ENCODE results near the gene CHD1.

The CHD1 gene

GRCh38 chr5:98843481-98843880, 85.3 kb downstream of the CHD1 start:
- TF ChIP-seq CTCF (conservative IDR thresholded peaks at IDR 0.05; ENCODE audit: low read length) = no peak
- TF ChIP-seq EZH2phosphoT487 (IDR thresholded peaks at IDR 0.05; ENCODE audit: borderline replicate concordance) = no peak
- no peaks in the 10 kb centered on the region for H3K4me1 ChIP-seq (ENCODE audit: insufficient read depth, low read length, poor library complexity, severe bottlenecking)
- no peaks in the 10 kb centered on the region for H4K20me1 ChIP-seq (ENCODE audit: insufficient read depth, low read length, poor library complexity, severe bottlenecking)
- H3K36me3 ChIP-seq (ENCODE audit: insufficient read depth, low read length) = no peaks in the 10 kb centered on the region
- no peaks in the 10 kb centered on the region for H3F3A ChIP-seq (ENCODE audit: low read depth)
- H3K9ac ChIP-seq (ENCODE audit: low read depth, low read length, poor library complexity, severe bottlenecking) = no peak overlapping the region
- H3K9me3 ChIP-seq (ENCODE audit: insufficient read depth, low read depth, low read length) = no peaks in the 10 kb centered on the region
- H3K27me3 ChIP-seq (ENCODE audit: insufficient read depth, low read length, poor library complexity, severe bottlenecking) = no peaks in the 10 kb centered on the region
- H3K9me2 ChIP-seq (replicated peaks; ENCODE audit: low read depth, low read length) = no peaks in the 10 kb centered on the region
- H3K4me3 ChIP-seq (ENCODE audit: low read length, poor library complexity, severe bottlenecking) = no peak overlapping the region
- H2AFZ ChIP-seq (ENCODE audit: low read length) = no peak overlapping the region
- H3K4me2 ChIP-seq (ENCODE audit: low read depth, low read length, poor library complexity, severe bottlenecking) = no peak overlapping the region
- no peaks in the 10 kb centered on the region for H3K79me2 ChIP-seq (ENCODE audit: insufficient read depth, low read length)

GRCh38 chr5:98840946-98841345, 87.9 kb downstream of the CHD1 start:
- no peaks in the 10 kb centered on the region for H3K9me2 ChIP-seq (replicated peaks; ENCODE audit: low read depth, low read length)
- no peaks in the 10 kb centered on the region for H3K4me1 ChIP-seq (ENCODE audit: insufficient read depth, low read length, poor library complexity, severe bottlenecking)
- H4K20me1 ChIP-seq (ENCODE audit: insufficient read depth, low read length, poor library complexity, severe bottlenecking) = no peaks in the 10 kb centered on the region
- no peak overlapping the region for H2AFZ ChIP-seq (ENCODE audit: low read length)
- H3K9ac ChIP-seq (ENCODE audit: low read depth, low read length, poor library complexity, severe bottlenecking) = no peak overlapping the region
- no peaks in the 10 kb centered on the region for H3F3A ChIP-seq (ENCODE audit: low read depth)
- no peaks in the 10 kb centered on the region for H3K9me3 ChIP-seq (ENCODE audit: insufficient read depth, low read depth, low read length)
- H3K27me3 ChIP-seq (ENCODE audit: insufficient read depth, low read length, poor library complexity, severe bottlenecking) = no peaks in the 10 kb centered on the region
- TF ChIP-seq CTCF (conservative IDR thresholded peaks at IDR 0.05; ENCODE audit: low read length) = no peak
- no peak for TF ChIP-seq EZH2phosphoT487 (IDR thresholded peaks at IDR 0.05; ENCODE audit: borderline replicate concordance)
- no peaks in the 10 kb centered on the region for H3K36me3 ChIP-seq (ENCODE audit: insufficient read depth, low read length)
- no peak overlapping the region for H3K4me2 ChIP-seq (ENCODE audit: low read depth, low read length, poor library complexity, severe bottlenecking)
- no peaks in the 10 kb centered on the region for H3K79me2 ChIP-seq (ENCODE audit: insufficient read depth, low read length)
- H3K4me3 ChIP-seq (ENCODE audit: low read length, poor library complexity, severe bottlenecking) = no peak overlapping the region

- H2AFZ ChIP-seq (ENCODE audit: low read length) = no peak overlapping the region
- no peaks in the 10 kb centered on the region for H3K79me2 ChIP-seq (ENCODE audit: insufficient read depth, low read length)
- H3K9me2 ChIP-seq (replicated peaks; ENCODE audit: low read depth, low read length) = no peaks in the 10 kb centered on the region
- no peaks in the 10 kb centered on the region for H3K4me1 ChIP-seq (ENCODE audit: insufficient read depth, low read length, poor library complexity, severe bottlenecking)
- H4K20me1 ChIP-seq (ENCODE audit: insufficient read depth, low read length, poor library complexity, severe bottlenecking) = no peaks in the 10 kb centered on the region
- H3K27me3 ChIP-seq (ENCODE audit: insufficient read depth, low read length, poor library complexity, severe bottlenecking) = no peaks in the 10 kb centered on the region
- H3K9ac ChIP-seq (ENCODE audit: low read depth, low read length, poor library complexity, severe bottlenecking) = no peak overlapping the region
- no peaks in the 10 kb centered on the region for H3K9me3 ChIP-seq (ENCODE audit: insufficient read depth, low read depth, low read length)
- H3K4me2 ChIP-seq (ENCODE audit: low read depth, low read length, poor library complexity, severe bottlenecking) = no peak overlapping the region
- no peaks in the 10 kb centered on the region for H3F3A ChIP-seq (ENCODE audit: low read depth)
- no peak overlapping the region for H3K4me3 ChIP-seq (ENCODE audit: low read length, poor library complexity, severe bottlenecking)
- H3K36me3 ChIP-seq (ENCODE audit: insufficient read depth, low read length) = no peaks in the 10 kb centered on the region
- TF ChIP-seq EZH2phosphoT487 (IDR thresholded peaks at IDR 0.05; ENCODE audit: borderline replicate concordance) = no peak
- no peak for TF ChIP-seq CTCF (conservative IDR thresholded peaks at IDR 0.05; ENCODE audit: low read length)
Observed at GRCh38 chr5:98839469-98840383, 89.1 kb downstream of the CHD1 start.
